IPS-NIHi7 (cell line): ENCODE measurements around the gene STAM2.
A peak's percentile ranks its signal among the peaks of the same experiment; 100 is the strongest.
"Not testable (repeated sequence)": the region's sequence is repeated elsewhere in the genome, so short reads cannot be mapped to it uniquely, and the experiment has no call there.

Experiments
- DNase-seq: peaks from one replicate; pipeline ENCODE4 v3.0.0; 2012; ENCODE audit warnings: mixed read lengths; ENCODE audit errors: extremely low spot score

Gene STAM2

GRCh38 chr2:152175368-152176112 is at the start of gene STAM2:
STAM2 (minus strand) TSS chr2:152175763; CDS start chr2:152175642, 121 bp downstream.
- DNase-seq: peak; percentile 96

GRCh38 chr2:152223977-152224376 is 48.4 kb upstream of the STAM2 start:
- no peak for DNase-seq

- DNase-seq: no peak
These were observed 47.5 kb upstream of the STAM2 start for GRCh38 chr2:152222975-152223637.

- DNase-seq: no peak
These were observed 46.3 kb upstream of the STAM2 start for GRCh38 chr2:152221839-152222238.

GRCh38 chr2:152219077-152219828 is 43.7 kb upstream of the STAM2 start:
- no peak for DNase-seq

GRCh38 chr2:152201466-152201830 is 25.9 kb upstream of the STAM2 start:
- DNase-seq: no peak

GRCh38 chr2:152200565-152201465 is 25.3 kb upstream of the STAM2 start:
- DNase-seq: peak; percentile 77

GRCh38 chr2:152200101-152200500 is 24.5 kb upstream of the STAM2 start:
- no peak for DNase-seq

GRCh38 chr2:152198499-152198898 is 22.9 kb upstream of the STAM2 start:
- no peak for DNase-seq

- DNase-seq: not testable (repeated sequence)
These were observed 22.1 kb upstream of the STAM2 start for GRCh38 chr2:152197508-152198284.

GRCh38 chr2:152189622-152190495 is 14.3 kb upstream of the STAM2 start:
- peak; percentile 42 for DNase-seq

- DNase-seq: not testable (repeated sequence)
These were observed 11.2 kb upstream of the STAM2 start for GRCh38 chr2:152186808-152187207.

GRCh38 chr2:152186262-152186661 is 10.7 kb upstream of the STAM2 start:
- no peak for DNase-seq

GRCh38 chr2:152183401-152184073 is 8.0 kb upstream of the STAM2 start:
- no peak for DNase-seq

- not testable (repeated sequence) for DNase-seq
These were observed 2.1 kb upstream of the STAM2 start for GRCh38 chr2:152177667-152178066.

GRCh38 chr2:152176113-152176714 is 651 bp upstream of the STAM2 start:
- DNase-seq: no peak

GRCh38 chr2:152175012-152175367 is 573 bp downstream of the STAM2 start:
- DNase-seq: no peak

GRCh38 chr2:152174574-152174973 is 989 bp downstream of the STAM2 start:
- DNase-seq: no peak

GRCh38 chr2:152173831-152174230 is 1.7 kb downstream of the STAM2 start:
- no peak for DNase-seq
